ENCODE data around the gene MYOG.

MYOG gene

GRCh38 chr1:203099805-203100515, 14.1 kb upstream of the MYOG start:
- Histone ChIP-seq H2BK5ac (ENCODE audit: low read length) (no peak overlapping the region), H4K8ac (ENCODE audit: low read depth, low read length) (no peak overlapping the region), H3K4me1 (ENCODE audit: control insufficient read depth, low read depth, low read length) (no peaks in the 10 kb centered on the region), H3K36me3 (ENCODE audit: control insufficient read depth, insufficient read depth, low read length) (no peaks in the 10 kb centered on the region), H2BK120ac (ENCODE audit: low read depth, low read length) (no peak overlapping the region), H3K9ac (ENCODE audit: low read length) (no peak overlapping the region), H2AK5ac (ENCODE audit: low read length) (no peak overlapping the region), H2BK15ac (replicated peaks; ENCODE audit: low read depth) (no peak overlapping the region), H3K4me3 (ENCODE audit: low read length) (no peak overlapping the region), H3K79me2 (ENCODE audit: control insufficient read depth, insufficient read depth, low read length) (no peaks in the 10 kb centered on the region), H4K5ac (ENCODE audit: low read length) (no peak overlapping the region), H3K79me1 (ENCODE audit: low read length) (no peaks in the 10 kb centered on the region), H3K4ac (ENCODE audit: low read depth, low read length) (no peak overlapping the region), H3K18ac (ENCODE audit: low read length) (no peak overlapping the region), H3K27me3 (ENCODE audit: insufficient read depth, low read length, poor library complexity) (no peaks in the 10 kb centered on the region), H3K56ac (ENCODE audit: low read length) (no peak overlapping the region), H3K4me2 (ENCODE audit: low read length) (no peak overlapping the region), H3K27ac (ENCODE audit: low read depth, low read length) (no peak overlapping the region), H3K23ac (ENCODE audit: low read length) (no peak overlapping the region)
- no CpG with 5 or more reads among the region's 7 CpGs for WGBS (ENCODE audit: extremely low coverage, insufficient coverage, low lambda C conversion rate)
- no peak for DNase-seq

GRCh38 chr1:203098914-203099520, 13.2 kb upstream of the MYOG start:
- Histone ChIP-seq H3K79me2 (ENCODE audit: control insufficient read depth, insufficient read depth, low read length) (no peaks in the 10 kb centered on the region), H3K27me3 (ENCODE audit: insufficient read depth, low read length, poor library complexity) (no peaks in the 10 kb centered on the region), H3K27ac (ENCODE audit: low read depth, low read length) (no peak overlapping the region), H3K9ac (ENCODE audit: low read length) (no peak overlapping the region), H2BK5ac (ENCODE audit: low read length) (no peak overlapping the region), H3K4me2 (ENCODE audit: low read length) (no peak overlapping the region), H3K4me3 (ENCODE audit: low read length) (no peak overlapping the region), H3K56ac (ENCODE audit: low read length) (no peak overlapping the region), H3K23ac (ENCODE audit: low read length) (no peak overlapping the region), H2AK5ac (ENCODE audit: low read length) (no peak overlapping the region), H3K79me1 (ENCODE audit: low read length) (no peaks in the 10 kb centered on the region), H4K8ac (ENCODE audit: low read depth, low read length) (no peak overlapping the region), H3K4me1 (ENCODE audit: control insufficient read depth, low read depth, low read length) (no peaks in the 10 kb centered on the region), H4K5ac (ENCODE audit: low read length) (no peak overlapping the region), H2BK15ac (replicated peaks; ENCODE audit: low read depth) (no peak overlapping the region), H3K18ac (ENCODE audit: low read length) (no peak overlapping the region), H3K4ac (ENCODE audit: low read depth, low read length) (no peak overlapping the region), H2BK120ac (ENCODE audit: low read depth, low read length) (no peak overlapping the region), H3K36me3 (ENCODE audit: control insufficient read depth, insufficient read depth, low read length) (no peaks in the 10 kb centered on the region)
- no CpG with 5 or more reads among the region's 8 CpGs for WGBS (ENCODE audit: extremely low coverage, insufficient coverage, low lambda C conversion rate)
- no peak for DNase-seq

GRCh38 chr1:203098445-203098844, 12.6 kb upstream of the MYOG start:
- H3K27ac ChIP-seq (ENCODE audit: low read depth, low read length), result no peak overlapping the region
- no peak overlapping the region for H3K4me2 ChIP-seq (ENCODE audit: low read length)
- no peak overlapping the region for H4K5ac ChIP-seq (ENCODE audit: low read length)
- no peaks in the 10 kb centered on the region for H3K79me2 ChIP-seq (ENCODE audit: control insufficient read depth, insufficient read depth, low read length)
- no peak for DNase-seq
- no peak overlapping the region for H3K9ac ChIP-seq (ENCODE audit: low read length)
- H2AK5ac ChIP-seq (ENCODE audit: low read length), result no peak overlapping the region
- H3K23ac ChIP-seq (ENCODE audit: low read length), result no peak overlapping the region
- no peaks in the 10 kb centered on the region for H3K36me3 ChIP-seq (ENCODE audit: control insufficient read depth, insufficient read depth, low read length)
- H3K56ac ChIP-seq (ENCODE audit: low read length), result no peak overlapping the region
- H3K79me1 ChIP-seq (ENCODE audit: low read length), result no peaks in the 10 kb centered on the region
- H3K18ac ChIP-seq (ENCODE audit: low read length), result no peak overlapping the region
- no peak overlapping the region for H2BK120ac ChIP-seq (ENCODE audit: low read depth, low read length)
- no peak overlapping the region for H2BK15ac ChIP-seq (replicated peaks; ENCODE audit: low read depth)
- H3K4ac ChIP-seq (ENCODE audit: low read depth, low read length), result no peak overlapping the region
- H3K27me3 ChIP-seq (ENCODE audit: insufficient read depth, low read length, poor library complexity), result no peaks in the 10 kb centered on the region
- no CpG with 5 or more reads among the region's 1 CpG for WGBS (ENCODE audit: extremely low coverage, insufficient coverage, low lambda C conversion rate)
- no peak overlapping the region for H4K8ac ChIP-seq (ENCODE audit: low read depth, low read length)
- H3K4me3 ChIP-seq (ENCODE audit: low read length), result no peak overlapping the region
- H3K4me1 ChIP-seq (ENCODE audit: control insufficient read depth, low read depth, low read length), result no peaks in the 10 kb centered on the region
- no peak overlapping the region for H2BK5ac ChIP-seq (ENCODE audit: low read length)

- Histone ChIP-seq H3K79me2 (ENCODE audit: control insufficient read depth, insufficient read depth, low read length) (no peaks in the 10 kb centered on the region), H3K27ac (ENCODE audit: low read depth, low read length) (no peak overlapping the region), H3K4me1 (ENCODE audit: control insufficient read depth, low read depth, low read length) (no peaks in the 10 kb centered on the region)
Observed at GRCh38 chr1:203097001-203097400, 11.2 kb upstream of the MYOG start.

GRCh38 chr1:203096566-203096965, 10.8 kb upstream of the MYOG start:
- Histone ChIP-seq H3K4me2 (ENCODE audit: low read length) (no peak overlapping the region), H2BK15ac (replicated peaks; ENCODE audit: low read depth) (no peak overlapping the region), H3K18ac (ENCODE audit: low read length) (no peak overlapping the region), H2BK5ac (ENCODE audit: low read length) (no peak overlapping the region), H3K9ac (ENCODE audit: low read length) (no peak overlapping the region), H3K79me2 (ENCODE audit: control insufficient read depth, insufficient read depth, low read length) (no peaks in the 10 kb centered on the region), H3K36me3 (ENCODE audit: control insufficient read depth, insufficient read depth, low read length) (no peaks in the 10 kb centered on the region), H3K4me3 (ENCODE audit: low read length) (no peak overlapping the region), H3K27ac (ENCODE audit: low read depth, low read length) (no peak overlapping the region), H3K56ac (ENCODE audit: low read length) (no peak overlapping the region), H3K4me1 (ENCODE audit: control insufficient read depth, low read depth, low read length) (no peaks in the 10 kb centered on the region), H2BK120ac (ENCODE audit: low read depth, low read length) (no peak overlapping the region), H3K79me1 (ENCODE audit: low read length) (no peaks in the 10 kb centered on the region), H3K27me3 (ENCODE audit: insufficient read depth, low read length, poor library complexity) (no peaks in the 10 kb centered on the region), H4K8ac (ENCODE audit: low read depth, low read length) (no peak overlapping the region), H4K5ac (ENCODE audit: low read length) (no peak overlapping the region), H3K4ac (ENCODE audit: low read depth, low read length) (no peak overlapping the region), H2AK5ac (ENCODE audit: low read length) (no peak overlapping the region), H3K23ac (ENCODE audit: low read length) (no peak overlapping the region)
- DNase-seq, result no peak

More at GRCh38 chr1:203097001-203097400, 11.2 kb upstream of the MYOG start:
- Histone ChIP-seq H2BK5ac (ENCODE audit: low read length) (no peak overlapping the region), H3K23ac (ENCODE audit: low read length) (no peak overlapping the region), H4K8ac (ENCODE audit: low read depth, low read length) (no peak overlapping the region), H3K9ac (ENCODE audit: low read length) (no peak overlapping the region), H2AK5ac (ENCODE audit: low read length) (no peak overlapping the region), H3K36me3 (ENCODE audit: control insufficient read depth, insufficient read depth, low read length) (no peaks in the 10 kb centered on the region), H3K4ac (ENCODE audit: low read depth, low read length) (no peak overlapping the region), H2BK120ac (ENCODE audit: low read depth, low read length) (no peak overlapping the region), H3K56ac (ENCODE audit: low read length) (no peak overlapping the region), H3K4me3 (ENCODE audit: low read length) (no peak overlapping the region), H4K5ac (ENCODE audit: low read length) (no peak overlapping the region), H3K27me3 (ENCODE audit: insufficient read depth, low read length, poor library complexity) (no peaks in the 10 kb centered on the region), H2BK15ac (replicated peaks; ENCODE audit: low read depth) (no peak overlapping the region), H3K79me1 (ENCODE audit: low read length) (no peaks in the 10 kb centered on the region), H3K18ac (ENCODE audit: low read length) (no peak overlapping the region), H3K4me2 (ENCODE audit: low read length) (no peak overlapping the region)
- no CpG with 5 or more reads among the region's 1 CpG for WGBS (ENCODE audit: extremely low coverage, insufficient coverage, low lambda C conversion rate)
- no peak for DNase-seq
